MV-4-11 (cell line): Measurements from ENCODE around the gene MAPKBP1.
"Not testable (repeated sequence)": the region's sequence is repeated elsewhere in the genome, so short reads cannot be mapped to it uniquely, and the experiment has no call there.

Source experiments
- DNase-seq: peaks from one replicate; lab custom pipeline; 2025; lab: John Stamatoyannopoulos, UW

The MAPKBP1 gene

DNA sequence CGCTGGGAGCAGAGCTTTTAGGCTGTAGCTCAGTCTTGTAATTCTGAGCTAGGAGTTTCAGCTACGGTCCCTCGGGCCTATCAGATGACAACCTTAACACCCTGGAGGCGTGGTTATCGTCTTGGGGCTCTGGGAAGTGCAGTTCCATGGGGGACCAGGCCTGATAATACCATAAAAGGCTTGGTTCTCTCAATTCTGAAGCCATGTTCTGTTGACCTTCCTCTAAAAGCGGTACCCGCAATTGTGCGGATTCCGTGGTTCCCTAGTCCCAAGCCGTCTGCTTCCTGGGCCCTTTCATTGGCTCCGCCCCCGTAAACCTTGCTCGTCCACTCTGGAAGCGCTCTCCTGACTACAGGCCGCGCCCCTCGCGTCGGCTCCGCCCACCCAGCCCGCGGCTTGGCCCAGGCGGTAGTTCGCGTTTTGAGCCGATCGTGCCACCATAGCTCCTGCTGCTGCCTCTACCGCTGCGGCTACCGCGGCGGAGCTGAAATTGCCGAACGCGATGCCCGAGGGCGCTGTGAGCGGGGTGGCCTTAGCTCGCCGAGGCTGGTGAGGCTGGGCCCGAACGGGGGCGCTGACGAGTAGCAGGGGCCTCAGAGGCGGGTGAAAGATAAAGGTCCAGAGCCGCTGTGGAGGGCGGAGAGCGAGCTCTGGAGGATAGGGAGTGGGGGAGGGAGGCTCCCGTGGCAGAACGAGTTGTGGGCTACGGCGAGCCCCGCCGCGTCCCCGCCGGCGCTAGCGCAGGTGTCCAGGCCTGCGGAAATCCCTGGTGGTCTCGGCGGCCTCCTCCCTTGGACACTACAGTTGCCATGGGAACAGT lies at the start of gene MAPKBP1:
Gene MAPKBP1, plus strand, starts transcription at position 423 of the 820 bp plus-strand sequence. CDS start 792 bp downstream, outside the sequence.
- DNase-seq: peak; percentile 100

GRCh38 chr15:41727143-41727542 lies 47.1 kb upstream of the MAPKBP1 start:
- no peak for DNase-seq

GRCh38 chr15:41728061-41728460 lies 46.2 kb upstream of the MAPKBP1 start:
- peak; percentile 26 for DNase-seq

DNA sequence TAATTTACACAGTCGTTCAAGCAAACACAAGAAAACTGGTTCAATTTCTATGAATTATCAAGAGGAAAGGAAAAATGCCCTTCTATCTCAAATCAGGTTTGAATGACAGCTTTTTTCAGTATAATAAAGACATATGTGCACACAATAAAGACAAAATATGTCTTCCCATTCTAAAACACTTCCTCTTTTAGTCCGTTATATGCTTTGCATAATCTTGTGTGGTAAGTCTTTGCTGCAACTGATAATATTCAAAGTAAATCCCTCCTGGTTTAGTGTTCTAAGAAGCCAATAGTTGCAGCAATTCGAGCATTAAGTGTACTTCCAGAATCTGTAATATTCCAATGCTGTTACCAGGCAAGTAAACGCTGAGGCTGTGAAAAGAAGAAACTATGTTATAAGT lies 43.7 kb upstream of the MAPKBP1 start:
- DNase-seq: peak; percentile 97

DNA sequence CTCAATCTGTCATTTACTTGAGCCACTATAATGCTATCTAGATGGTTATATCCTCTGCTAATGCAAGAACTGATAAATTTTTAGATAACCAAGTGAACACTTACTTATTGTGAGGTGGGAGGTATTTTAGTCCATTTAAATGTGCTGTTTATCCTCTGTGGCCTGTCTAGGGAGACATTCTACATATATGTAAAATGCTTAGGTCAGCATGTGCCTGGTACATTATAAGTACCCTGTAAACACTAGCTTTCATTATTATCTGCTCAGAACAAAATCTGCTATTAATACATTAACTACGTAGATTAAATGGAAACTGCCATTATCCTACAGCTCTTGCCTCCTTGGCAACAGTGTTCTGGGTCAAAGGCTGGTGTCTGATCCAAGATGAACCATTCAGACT lies 41.8 kb upstream of the MAPKBP1 start:
- no peak for DNase-seq

DNA sequence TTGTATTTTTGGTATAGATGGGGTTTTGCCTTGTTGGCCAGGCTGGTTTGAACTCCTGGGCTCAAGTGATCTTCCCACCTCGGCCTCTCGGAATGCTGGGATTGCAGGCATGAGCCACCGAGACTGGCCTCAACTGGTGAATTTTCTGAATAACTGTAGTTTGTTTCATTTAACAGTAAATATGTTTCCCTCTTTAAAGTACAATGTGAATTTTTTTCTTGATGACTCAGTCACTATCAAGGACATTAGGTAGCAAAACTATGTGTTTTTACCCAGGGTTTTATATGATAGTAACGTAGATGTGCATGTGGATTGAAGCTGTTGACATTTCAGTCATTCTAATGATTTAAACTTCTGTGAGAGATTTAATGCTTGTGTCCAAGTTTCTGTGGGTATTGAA lies 40.2 kb upstream of the MAPKBP1 start:
- DNase-seq: no peak

- no peak for DNase-seq
These were observed 39.2 kb upstream of the MAPKBP1 start for GRCh38 chr15:41735046-41735445.

DNA sequence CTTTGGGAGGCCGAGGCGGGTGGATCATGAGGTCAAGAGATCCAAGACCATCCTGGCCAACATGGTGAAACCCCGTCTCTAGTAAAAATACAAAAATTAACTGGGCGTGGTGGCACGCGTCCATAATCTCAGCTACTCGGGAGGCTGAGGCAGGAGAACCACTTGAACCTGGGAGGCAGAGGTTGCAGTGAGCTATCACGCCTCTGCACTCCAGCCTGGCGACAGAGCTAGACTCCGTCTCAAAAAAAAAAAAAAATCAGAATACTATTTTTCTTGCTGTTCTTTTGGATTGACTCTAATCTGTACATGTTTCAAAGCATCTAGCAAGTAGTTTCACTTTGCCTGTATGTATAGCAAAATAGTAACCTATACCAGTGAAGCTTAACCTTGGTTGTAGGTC lies 38.8 kb upstream of the MAPKBP1 start:
- not testable (repeated sequence) for DNase-seq

DNA sequence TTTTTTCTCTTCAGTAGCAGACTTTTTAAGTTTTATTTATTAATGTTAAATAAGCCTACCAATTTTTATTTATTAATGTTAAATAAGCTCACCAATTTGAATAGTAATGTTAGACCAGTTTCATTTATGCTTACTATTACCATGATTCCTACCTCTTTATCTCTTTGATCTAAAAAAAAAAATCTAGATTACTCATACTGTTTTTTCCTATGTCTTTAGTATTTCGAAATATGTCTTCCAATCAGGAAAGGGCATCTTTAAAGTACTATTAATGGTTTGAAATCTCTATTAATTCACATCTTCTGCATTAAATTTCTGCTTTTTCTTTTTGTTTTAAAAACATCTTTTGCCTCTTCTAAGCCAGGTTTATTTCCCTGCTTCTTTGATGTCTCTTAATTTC lies 27.5 kb upstream of the MAPKBP1 start:
- DNase-seq: no peak

GRCh38 chr15:41756198-41756597 lies 18.1 kb upstream of the MAPKBP1 start:
- DNase-seq: no peak

DNA sequence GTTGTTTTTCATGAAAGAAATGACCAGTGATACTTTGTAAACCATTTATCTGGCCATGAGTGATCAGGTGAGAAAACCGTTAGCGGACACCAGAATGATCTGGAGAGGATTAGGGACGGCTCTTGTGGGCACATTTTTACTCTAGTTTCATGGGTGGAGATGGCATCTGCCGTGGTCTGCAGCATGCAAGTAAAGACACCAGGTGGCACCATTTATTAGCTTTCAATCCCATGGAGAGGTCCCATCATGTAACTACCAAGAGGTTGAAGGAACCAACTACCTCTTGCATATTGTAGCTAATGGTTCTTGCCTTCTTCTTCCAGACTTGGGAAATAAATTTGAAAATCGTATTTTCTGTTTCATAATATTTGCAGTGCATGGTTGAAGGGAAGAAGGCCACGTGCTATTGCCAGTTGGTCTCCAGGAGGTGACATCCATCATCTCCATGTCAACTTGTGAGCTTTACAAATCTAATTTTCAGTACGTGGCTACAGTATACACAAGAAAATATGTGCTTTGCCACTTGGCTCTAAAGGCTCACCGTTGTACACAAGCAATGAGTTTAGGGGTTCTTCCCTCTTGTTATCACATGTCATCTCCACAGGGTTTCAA lies 1.5 kb upstream of the MAPKBP1 start:
- peak; percentile 81 for DNase-seq

DNA sequence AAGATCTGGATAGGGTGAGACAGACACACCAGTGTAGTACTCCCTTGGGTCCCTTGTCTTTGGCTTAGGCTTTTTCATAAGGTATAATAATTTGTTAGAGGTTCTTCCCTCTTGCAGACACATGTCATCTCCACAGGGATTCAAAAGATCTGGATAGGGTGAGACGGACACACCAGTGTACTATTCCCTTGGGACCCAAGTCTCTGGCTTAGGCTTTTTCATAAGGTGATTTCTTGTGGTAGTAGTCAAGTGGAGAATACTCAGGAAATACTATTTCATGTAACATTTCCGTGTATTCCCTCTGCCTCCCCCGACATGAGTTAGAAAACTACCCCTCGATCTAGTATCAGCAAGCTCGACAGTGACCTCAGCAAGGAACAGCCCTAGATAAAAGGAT lies 954 bp upstream of the MAPKBP1 start:
- no peak for DNase-seq

DNA sequence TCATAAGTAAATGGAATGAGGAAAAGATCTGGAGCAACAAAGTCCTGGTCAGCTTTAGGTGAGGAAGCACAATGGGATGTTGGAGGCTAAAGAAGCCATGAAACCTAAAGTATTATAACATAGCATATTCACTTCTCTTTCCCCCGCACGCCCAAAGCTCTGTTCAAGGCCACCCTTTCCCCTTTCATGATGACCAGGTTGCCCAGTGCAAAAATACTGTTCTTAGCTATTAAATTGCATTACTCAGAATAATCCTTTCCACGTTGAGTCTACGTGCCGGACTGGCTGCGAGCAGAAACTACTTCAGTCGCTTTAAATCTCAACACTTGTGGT lies 589 bp upstream of the MAPKBP1 start:
- no peak for DNase-seq

DNA sequence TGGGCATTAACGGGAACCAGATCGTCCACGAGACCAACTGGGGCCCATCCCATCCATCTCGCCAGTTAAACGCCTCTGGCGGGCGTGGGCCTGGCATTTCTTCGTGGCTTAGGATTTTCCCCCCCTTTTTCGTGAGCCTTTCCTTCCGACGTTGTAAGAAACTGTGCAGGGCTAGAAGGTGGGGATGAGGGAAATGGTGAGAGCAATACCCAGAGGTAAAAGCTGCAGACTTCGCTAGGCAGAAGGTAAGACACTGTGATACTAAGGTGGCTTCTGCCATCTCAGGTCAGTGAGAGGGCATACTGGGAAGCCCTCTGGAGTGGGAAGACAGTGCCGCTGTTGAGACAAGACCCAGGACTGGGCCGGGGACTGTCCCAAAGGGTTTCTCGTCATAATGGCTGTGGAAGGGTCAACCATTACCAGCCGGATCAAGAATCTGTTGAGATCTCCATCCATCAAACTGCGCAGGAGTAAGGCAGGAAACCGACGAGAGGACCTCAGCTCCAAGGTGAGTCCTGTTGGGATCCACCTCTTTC lies 666 bp downstream of the MAPKBP1 start:
- DNase-seq: no peak

- no peak for DNase-seq
These were observed 1.4 kb downstream of the MAPKBP1 start for GRCh38 chr15:41775651-41776050.

DNA sequence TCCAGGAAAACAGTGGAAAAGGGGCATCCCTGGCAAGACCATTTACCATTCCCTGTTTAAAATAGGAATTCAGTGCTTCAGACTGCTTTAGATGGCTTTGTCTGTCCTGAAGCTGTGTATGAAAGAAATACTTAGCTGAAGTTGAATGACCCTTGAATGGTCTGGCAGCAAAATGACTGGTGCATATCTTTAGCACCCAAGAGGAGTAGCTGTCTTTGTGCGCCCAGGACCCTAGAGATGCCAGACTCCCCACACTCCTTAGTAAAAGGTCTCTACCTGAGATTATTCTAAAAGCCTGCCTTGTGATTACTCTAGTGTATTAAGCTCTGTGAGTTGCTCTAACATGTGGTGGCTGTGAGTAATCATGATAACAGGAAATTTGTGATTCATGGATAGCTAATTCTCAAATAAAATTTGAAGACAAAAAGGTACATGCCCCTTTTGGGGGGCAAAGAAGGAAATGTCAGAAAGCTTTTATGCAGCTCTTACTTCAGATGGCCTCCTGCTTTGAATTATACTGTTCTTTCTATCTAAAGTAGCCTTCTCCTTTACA lies 3.2 kb downstream of the MAPKBP1 start:
- no peak for DNase-seq

- no peak for DNase-seq
These were observed 4.2 kb downstream of the MAPKBP1 start for GRCh38 chr15:41778521-41778920.

- DNase-seq: no peak
These were observed 5.4 kb downstream of the MAPKBP1 start for GRCh38 chr15:41779662-41780157.

DNA sequence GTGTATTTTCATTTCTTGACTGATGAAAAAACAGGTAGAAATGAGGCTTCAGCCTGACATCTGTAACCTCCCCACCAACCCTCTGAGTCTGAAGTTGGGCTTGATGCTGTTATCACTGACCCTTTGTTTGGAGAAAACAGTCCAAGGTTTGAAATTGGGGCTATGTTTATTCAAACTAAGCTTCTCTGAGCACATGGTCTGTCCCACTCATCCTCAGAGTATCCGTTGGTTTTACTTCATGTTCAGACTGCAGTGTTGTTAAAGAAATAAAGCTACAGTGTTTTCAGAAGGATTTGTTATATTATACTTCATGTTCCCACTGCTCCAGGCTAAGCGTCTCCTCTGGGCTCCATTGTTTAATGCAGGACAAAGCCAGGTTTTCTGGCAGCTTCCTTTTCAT lies 6.0 kb downstream of the MAPKBP1 start:
- DNase-seq: no peak

- DNase-seq: no peak
These were observed 6.4 kb downstream of the MAPKBP1 start for GRCh38 chr15:41780727-41781126.

DNA sequence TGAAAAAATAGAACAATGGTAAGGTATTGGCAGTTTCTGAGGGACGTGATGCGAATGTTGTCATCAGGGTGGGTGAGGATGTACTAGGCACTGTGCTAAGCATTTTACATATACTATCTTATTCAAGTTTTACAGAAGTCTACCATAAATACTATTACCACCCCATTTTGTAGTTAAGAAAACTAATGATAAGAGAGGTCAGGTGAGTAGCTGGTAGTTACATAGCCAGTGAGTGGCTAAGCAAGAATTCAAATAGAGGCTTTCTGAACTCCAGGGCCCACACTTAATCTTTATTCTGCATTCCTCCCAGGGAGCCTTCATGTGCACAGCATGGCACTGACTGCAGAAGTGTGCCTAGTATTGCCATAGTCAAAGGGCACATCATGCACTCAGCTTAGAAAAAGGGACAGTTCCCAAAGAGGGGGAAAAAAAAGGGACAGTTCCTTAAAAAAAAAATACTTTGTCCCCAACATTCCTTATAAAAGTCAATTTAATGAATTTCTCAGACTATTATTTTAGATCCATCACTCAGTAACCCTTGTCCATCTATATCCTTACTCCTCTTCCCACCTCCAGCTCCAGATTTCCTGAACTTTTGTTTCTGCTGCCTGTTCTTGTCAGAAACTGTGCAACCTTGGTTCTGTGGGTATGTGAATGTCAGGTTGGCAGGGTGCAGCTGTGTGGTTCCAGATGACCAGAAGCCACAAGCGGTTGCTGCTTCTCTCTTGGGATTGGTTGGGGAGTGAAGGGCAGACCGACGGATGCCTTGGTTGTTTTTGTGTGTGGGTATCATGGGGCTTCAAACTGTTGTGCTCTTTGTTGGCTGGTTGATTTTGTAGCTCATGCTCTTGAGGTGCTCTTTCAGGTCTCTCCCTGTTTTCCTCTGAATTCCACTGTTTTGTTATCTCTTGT lies 8.3 kb downstream of the MAPKBP1 start:
- DNase-seq: peak; percentile 53

DNA sequence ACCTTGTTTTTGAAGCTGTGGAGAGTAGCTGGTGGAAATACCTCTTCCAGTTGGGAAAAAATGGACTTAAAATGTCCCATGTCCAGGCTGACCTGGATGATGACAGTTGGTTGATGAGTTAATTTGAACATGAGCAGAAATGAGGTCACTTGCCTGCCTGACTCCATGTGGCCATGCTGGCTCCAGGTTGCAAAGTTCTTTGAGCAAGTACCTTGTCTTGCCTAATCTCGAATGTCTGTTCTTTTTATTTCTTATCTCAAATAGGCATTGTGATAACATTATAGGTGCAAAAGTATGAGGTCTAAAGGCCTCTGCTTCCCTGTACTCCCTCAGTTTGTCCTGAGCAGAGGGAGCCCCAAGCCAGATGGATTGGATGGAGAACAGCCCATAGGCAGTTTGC lies 9.0 kb downstream of the MAPKBP1 start:
- DNase-seq: no peak
